ENCODE measurements around the gene ARHGEF10L. TPM values are rescaled to one million over a fixed set of nuclear protein-coding genes. Genes with fewer than 3 reads are reported as not detected.
A peak's percentile ranks its signal among the peaks of the same experiment; 100 is the strongest.

ARHGEF10L gene
- total RNA-seq, 1 donor from 2014 or later, result 57.9 TPM

DNA sequence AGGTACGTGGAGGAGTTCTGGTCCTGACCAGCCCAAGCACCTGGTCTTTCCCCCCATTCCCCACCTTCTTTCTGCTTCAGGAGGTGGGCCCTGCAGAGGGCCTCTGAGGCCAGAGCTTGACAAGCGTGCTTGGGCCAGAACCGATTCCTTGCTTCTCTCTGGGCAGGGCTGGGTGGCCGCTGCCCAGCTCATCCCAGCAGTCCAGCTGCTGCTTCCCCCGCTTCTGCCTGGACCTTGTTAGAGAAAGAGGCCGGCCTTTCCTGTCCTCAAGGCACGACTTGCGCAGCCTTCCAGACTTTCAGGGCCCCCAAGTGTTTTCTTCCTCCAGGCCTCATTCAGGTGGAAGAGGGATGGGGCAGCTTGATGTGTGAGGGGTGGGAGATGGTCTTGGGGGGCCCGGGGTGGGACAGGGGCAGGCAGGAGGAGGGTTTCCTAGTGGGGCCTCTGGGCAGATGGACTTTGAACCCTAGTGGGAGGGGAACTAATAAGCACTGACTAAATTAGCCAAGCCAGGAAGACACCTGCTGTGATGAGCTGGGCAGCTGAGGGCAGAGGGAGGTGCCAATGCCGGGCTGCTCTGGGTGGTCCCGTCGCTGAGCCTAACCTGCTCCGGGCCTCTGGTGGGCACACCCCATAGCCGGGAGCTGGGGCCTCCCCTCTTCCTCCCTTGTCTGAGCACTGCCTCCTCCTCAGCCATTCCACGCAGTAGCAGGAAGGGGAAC is 36.5 kb downstream of the ARHGEF10L start:
- no peaks in the 10 kb centered on the region for H3K27me3 ChIP-seq (ENCODE audit: low read depth)
- DNase-seq (no peak), ATAC-seq (no peak)
- H3K4me1 ChIP-seq, result peaks cover 4% of the 10 kb centered on the region
- TF ChIP-seq, protein P1, sequence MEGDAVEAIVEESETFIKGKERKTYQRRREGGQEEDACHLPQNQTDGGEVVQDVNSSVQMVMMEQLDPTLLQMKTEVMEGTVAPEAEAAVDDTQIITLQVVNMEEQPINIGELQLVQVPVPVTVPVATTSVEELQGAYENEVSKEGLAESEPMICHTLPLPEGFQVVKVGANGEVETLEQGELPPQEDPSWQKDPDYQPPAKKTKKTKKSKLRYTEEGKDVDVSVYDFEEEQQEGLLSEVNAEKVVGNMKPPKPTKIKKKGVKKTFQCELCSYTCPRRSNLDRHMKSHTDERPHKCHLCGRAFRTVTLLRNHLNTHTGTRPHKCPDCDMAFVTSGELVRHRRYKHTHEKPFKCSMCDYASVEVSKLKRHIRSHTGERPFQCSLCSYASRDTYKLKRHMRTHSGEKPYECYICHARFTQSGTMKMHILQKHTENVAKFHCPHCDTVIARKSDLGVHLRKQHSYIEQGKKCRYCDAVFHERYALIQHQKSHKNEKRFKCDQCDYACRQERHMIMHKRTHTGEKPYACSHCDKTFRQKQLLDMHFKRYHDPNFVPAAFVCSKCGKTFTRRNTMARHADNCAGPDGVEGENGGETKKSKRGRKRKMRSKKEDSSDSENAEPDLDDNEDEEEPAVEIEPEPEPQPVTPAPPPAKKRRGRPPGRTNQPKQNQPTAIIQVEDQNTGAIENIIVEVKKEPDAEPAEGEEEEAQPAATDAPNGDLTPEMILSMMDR (IDR thresholded peaks at IDR 0.05), result no peak
- no peak overlapping the region for H3K4me3 ChIP-seq
- no peaks in the 10 kb centered on the region for H3K9me3 ChIP-seq
- H3K36me3 ChIP-seq, result no peaks in the 10 kb centered on the region
- no peak overlapping the region for H3K27ac ChIP-seq
- intact Hi-C loops (cut with DNase I), result no loop called here

DNA sequence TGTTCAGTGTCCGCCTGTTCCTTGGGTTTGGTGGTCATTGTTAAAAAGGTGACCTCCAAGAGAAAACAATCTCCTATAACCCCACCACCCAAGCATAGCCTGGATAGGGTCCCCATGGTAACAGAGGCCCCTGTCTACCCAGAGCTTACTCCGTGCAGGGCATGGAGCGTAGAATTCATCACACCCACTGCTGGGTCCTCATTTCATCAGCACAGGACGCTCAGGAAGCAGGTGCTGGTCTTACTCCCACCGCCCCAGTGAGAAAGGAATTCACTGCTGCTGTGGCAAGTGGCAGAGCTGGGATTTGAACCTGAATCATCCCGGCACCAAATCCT is 37.0 kb downstream of the ARHGEF10L start:
- TF ChIP-seq, protein P1 (IDR thresholded peaks at IDR 0.05), result no peak
- DNase-seq (no peak), ATAC-seq (no peak)
- Histone ChIP-seq H3K4me3 (no peak overlapping the region), H3K9me3 (no peaks in the 10 kb centered on the region), H3K27me3 (ENCODE audit: low read depth) (no peaks in the 10 kb centered on the region), H3K27ac (no peak overlapping the region), H3K36me3 (no peaks in the 10 kb centered on the region), H3K4me1 (peaks cover 4% of the 10 kb centered on the region)
- intact Hi-C loops (cut with DNase I), result no loop called here

DNA sequence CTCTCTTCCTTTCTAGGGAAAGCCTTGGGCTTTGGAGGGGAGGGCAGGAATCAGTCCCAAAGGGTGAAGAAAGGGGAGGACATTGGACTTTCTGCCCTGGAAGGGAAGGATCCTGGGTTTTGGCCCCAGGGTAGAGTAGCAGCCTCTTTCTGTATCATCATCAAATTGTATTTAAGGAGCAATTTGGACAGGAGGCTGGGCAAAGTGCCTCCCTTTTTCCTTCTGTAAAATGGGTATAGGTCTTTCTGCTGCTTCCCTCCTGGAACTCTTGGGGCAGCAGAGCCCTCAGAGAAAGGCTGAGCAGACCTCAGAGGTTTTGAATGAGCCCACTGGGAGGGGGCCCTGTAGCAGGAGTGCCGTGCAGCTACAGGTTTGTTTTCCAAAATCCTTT is 38.4 kb downstream of the ARHGEF10L start:
- Histone ChIP-seq H3K27me3 (ENCODE audit: low read depth) (no peaks in the 10 kb centered on the region), H3K4me3 (no peak overlapping the region), H3K36me3 (no peaks in the 10 kb centered on the region), H3K4me1 (peaks cover 4% of the 10 kb centered on the region), H3K27ac (no peak overlapping the region), H3K9me3 (no peaks in the 10 kb centered on the region)
- TF ChIP-seq, protein P1 (IDR thresholded peaks at IDR 0.05), result no peak
- DNase-seq (no peak), ATAC-seq (no peak)
- intact Hi-C loops (cut with DNase I), result no loop called here

DNA sequence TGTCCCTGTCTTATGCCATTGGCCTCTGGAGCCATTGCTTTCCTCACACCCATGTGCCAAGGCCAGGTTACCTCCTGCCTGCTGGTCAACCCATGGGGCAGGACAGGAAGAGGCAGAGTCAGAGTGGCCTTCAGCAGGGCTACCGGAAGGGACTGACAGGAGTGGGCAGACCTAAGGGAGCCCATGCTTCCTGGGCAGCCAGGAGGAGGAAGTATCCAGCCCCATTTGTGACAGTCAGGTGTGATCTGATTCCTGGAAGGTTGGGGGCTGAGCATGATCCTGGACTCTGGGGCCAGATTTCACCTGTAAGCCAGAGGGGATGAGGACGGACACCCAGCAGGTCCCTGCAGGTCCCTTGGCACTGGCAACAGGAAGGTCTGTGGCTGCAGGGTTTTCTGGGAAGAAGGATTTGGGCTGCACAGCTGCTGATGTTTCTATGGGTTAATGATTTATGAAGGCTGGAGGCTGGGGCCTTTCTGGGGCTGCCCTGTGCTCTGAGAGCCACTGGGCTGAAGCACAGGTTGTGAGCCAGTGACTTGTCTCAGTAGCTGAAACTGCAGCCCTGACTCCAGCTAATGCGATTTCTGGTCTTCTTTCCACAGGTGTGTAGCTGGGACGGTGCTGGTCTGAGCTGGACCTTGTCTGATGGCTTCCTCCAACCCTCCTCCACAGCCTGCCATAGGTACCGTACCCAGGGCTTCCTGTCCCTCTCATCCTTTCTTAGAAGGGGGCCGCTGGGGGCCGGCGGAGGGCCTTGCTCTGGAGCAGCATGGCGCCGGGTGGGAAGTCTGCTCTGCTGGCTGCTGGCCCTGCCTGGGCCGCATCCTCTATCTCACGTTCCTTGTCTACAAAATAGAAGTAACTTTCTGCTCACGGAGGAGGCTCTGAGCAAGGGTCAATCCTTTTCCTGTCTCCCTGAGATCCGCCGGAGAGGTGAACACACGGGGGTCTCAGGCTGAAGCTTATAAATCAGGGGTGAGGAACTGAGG is 40.7 kb downstream of the ARHGEF10L start:
- peak in 1 of 2 donors; percentile 17 for ATAC-seq
- H3K27ac ChIP-seq, result no peak overlapping the region
- TF ChIP-seq, protein P1 (IDR thresholded peaks at IDR 0.05), result no peak
- intact Hi-C loops (cut with DNase I), result no loop called here
- H3K4me3 ChIP-seq, result no peak overlapping the region
- peaks cover 2% of the 10 kb centered on the region for H3K4me1 ChIP-seq
- no peaks in the 10 kb centered on the region for H3K27me3 ChIP-seq (ENCODE audit: low read depth)
- DNase-seq, result no peak
- H3K9me3 ChIP-seq, result no peaks in the 10 kb centered on the region
- no peaks in the 10 kb centered on the region for H3K36me3 ChIP-seq

DNA sequence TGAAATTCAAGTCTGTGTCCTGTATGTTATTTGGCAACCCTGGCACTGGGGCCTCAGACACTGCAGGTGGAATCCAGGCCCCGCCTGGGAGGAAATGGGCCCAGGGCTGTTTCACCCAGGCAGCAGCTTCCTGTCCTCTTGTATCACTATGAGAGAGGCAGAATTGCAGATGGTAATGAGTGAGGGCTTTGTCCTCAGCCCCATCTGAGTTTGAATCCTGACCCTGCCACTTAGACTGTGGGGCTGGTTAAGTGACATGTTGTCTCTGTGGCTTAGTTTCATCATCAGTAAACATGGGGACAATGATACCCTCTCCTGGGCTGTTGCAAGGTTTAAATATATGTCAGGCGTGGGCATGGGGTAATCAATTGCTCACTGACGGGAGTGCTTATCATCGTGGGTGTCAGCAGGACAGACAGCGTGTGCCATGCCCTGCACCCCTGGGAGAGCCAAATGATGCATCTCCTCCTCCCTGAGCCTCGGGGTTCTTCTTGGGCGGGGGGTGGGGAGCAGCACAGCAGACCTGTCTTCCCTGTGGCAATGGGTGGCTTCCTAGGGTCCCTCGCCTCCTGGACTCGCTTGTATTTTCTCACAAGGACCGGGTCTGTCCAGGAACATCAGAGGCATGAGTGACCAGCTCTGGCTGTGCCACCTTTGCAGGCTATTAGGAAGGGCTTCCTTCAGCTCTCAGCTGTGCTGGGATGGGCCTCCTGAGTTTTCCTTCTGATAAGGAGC is 42.1 kb downstream of the ARHGEF10L start:
- intact Hi-C loops (cut with DNase I), result no loop called here
- ATAC-seq, result no peak
- no peaks in the 10 kb centered on the region for H3K36me3 ChIP-seq
- TF ChIP-seq, protein P1 (IDR thresholded peaks at IDR 0.05), result no peak
- no peak for DNase-seq
- H3K27me3 ChIP-seq (ENCODE audit: low read depth), result no peaks in the 10 kb centered on the region
- H3K4me3 ChIP-seq, result no peak overlapping the region
- no peaks in the 10 kb centered on the region for H3K9me3 ChIP-seq
- peaks cover 14% of the 10 kb centered on the region for H3K4me1 ChIP-seq
- no peak overlapping the region for H3K27ac ChIP-seq

Data from lower lobe of right lung (tissue), 2 donors.